ENCODE results near the gene STK32C.

DNA sequence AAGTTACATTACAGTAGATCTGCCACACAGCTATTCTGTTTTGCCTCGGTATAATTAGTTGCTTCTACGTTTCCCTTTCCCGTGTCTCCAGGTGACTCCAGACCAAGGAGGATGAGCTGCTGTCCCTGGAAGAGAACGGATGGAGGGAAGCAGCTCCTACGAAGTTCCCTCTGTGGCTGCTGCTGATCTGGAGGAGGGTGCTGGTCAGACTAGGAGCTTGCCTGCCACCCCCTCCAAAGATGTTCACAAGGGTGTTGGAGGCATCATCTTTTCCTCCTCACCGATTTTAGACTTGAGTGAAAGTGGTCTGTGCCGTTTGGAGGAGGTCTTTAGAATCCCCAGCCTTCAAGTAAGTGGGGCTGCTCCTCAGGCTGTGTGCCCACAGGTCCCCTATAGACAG lies 25.6 kb upstream of the STK32C start:
- TF ChIP-seq, protein P1, sequence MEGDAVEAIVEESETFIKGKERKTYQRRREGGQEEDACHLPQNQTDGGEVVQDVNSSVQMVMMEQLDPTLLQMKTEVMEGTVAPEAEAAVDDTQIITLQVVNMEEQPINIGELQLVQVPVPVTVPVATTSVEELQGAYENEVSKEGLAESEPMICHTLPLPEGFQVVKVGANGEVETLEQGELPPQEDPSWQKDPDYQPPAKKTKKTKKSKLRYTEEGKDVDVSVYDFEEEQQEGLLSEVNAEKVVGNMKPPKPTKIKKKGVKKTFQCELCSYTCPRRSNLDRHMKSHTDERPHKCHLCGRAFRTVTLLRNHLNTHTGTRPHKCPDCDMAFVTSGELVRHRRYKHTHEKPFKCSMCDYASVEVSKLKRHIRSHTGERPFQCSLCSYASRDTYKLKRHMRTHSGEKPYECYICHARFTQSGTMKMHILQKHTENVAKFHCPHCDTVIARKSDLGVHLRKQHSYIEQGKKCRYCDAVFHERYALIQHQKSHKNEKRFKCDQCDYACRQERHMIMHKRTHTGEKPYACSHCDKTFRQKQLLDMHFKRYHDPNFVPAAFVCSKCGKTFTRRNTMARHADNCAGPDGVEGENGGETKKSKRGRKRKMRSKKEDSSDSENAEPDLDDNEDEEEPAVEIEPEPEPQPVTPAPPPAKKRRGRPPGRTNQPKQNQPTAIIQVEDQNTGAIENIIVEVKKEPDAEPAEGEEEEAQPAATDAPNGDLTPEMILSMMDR (IDR thresholded peaks at IDR 0.05) = no peak
- no peak for TF ChIP-seq EZH2 (IDR thresholded peaks at IDR 0.05; ENCODE audit: borderline replicate concordance, insufficient read depth, low read depth, low read length, poor library complexity, severe bottlenecking)

Data from B cell (primary cell).